Activated CD4-positive, alpha-beta T cell treated with anti-CD3 and anti-CD28 coated beads for 36 hours (primary cell): ENCODE results near the gene UROS. TPM values are rescaled to one million over a fixed set of nuclear protein-coding genes. Genes with fewer than 3 reads are reported as not detected.

Experiments used
- ATAC-seq: fragments of 200-7000 bp; cut with Tn5 transposase; one replicate; pipeline ENCODE4 v1.10.0; 2021; ENCODE audit warnings: mild to moderate bottlenecking, moderate library complexity
- CTCF ChIA-PET: fragments of 350-600 bp; sonication (Branson Sonifier 250); formaldehyde crosslinking; loops from one replicate; lab custom pipeline; 2021; ENCODE audit warnings: antibody characterized with exemption; lab: Charles Lee
- POLR2A ChIA-PET: fragments of 350-600 bp; sonication (Branson Sonifier 250); formaldehyde crosslinking; loops from one replicate; lab custom pipeline; 2021; ENCODE audit warnings: antibody characterized with exemption, inconsistent platforms; lab: Charles Lee
- DNase-seq: peaks from one replicate; pipeline ENCODE4 v3.0.0-alpha.2; 2020
- H3K27ac Mint-ChIP-seq: one replicate; pipeline ENCODE4 v1.8.0; 2021; ENCODE audit warnings: mixed read lengths
- H3K27me3 Mint-ChIP-seq: one replicate; pipeline ENCODE4 v1.8.0; 2021; ENCODE audit warnings: mixed read lengths
- H3K36me3 Mint-ChIP-seq: one replicate; pipeline ENCODE4 v1.8.0; 2021; ENCODE audit warnings: low read depth, mixed read lengths
- H3K4me1 Mint-ChIP-seq: one replicate; pipeline ENCODE4 v1.8.0; 2021; ENCODE audit warnings: mixed read lengths
- H3K4me3 Mint-ChIP-seq: one replicate; pipeline ENCODE4 v1.8.0; 2021; ENCODE audit warnings: mild to moderate bottlenecking, moderate library complexity, mixed read lengths
- H3K9me3 Mint-ChIP-seq: one replicate; pipeline ENCODE4 v1.8.0; 2021; ENCODE audit warnings: low read depth, mixed read lengths
- intact Hi-C, 2 experiments: fragments of 100-400 bp; cut with DNase I in 1 of 2; cut with micrococcal nuclease in 1 of 2; formaldehyde crosslinking; loops; one replicate each; pipeline versions ENCODE4 v1.14.2 to v1.15.1; 2022 to 2024; cut with DNase I, micrococcal nuclease
- total RNA-seq, 2 experiments: library from RNA; stranded (reverse); gene quantifications; one replicate each; pipeline ENCODE4 v1.2.3, GENCODE V29; 2021

Gene UROS
- total RNA-seq, 2 experiments from 2014 or later, result 37.3 to 39.6 TPM

DNA sequence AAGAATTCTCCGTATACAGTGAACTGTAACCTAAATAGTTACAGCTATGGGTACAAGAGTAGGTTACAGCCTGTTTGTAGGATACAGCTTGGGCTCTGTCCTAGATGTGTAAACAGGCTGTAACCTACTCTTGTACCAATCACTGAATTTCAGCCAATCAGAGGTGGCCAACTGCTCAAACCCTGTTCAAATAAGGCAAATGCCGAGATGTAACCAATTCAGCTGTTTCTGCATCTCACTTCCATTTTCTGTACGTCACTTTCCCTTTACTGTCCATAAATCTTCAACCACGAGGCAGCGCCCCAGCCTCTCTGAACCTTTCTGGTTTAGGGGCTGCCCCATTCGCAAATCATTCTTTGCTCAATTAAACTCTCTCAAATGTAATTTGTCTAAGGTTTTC lies 39.1 kb downstream of the UROS start:
- Mint-ChIP-seq H3K9me3 (no peaks in the 10 kb centered on the region), H3K36me3 (peaks cover 2% of the 10 kb centered on the region), H3K27ac (no peak overlapping the region), H3K4me1 (peaks cover 16% of the 10 kb centered on the region), H3K27me3 (no peaks in the 10 kb centered on the region), H3K4me3 (no peak overlapping the region)
- ATAC-seq (no peak), DNase-seq (no peak)
- ChIA-PET POLR2A (interaction anchor here (0.6 kb wide), 1 partner anchor 796 kb away, joined by 6 read pairs; no protein-coding TSS in a partner anchor), CTCF (no interaction called here)
- intact Hi-C loops, result no loop called here

DNA sequence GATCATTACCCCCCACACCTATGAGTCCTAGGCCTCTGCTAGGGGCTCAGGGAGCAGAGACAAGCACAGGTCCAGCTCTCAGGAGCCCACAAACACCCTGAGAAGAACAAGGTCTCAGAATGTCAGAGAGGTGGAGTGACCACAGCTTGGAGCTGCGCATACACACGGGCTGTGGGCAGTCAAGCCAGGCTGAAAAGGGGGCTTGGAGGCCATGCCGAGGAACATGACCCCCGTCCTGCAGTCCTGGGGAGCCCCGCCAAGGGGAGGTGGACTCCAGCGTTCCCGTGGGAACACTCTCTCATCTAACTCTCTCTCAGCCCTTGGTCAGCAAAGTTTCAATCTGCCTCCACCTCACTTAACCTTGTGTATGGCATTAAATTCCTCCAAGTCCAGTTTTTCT lies 39.6 kb downstream of the UROS start:
- ATAC-seq (no peak), DNase-seq (no peak)
- POLR2A ChIA-PET, result no interaction called here
- Mint-ChIP-seq H3K4me3 (no peak overlapping the region), H3K36me3 (peaks cover 2% of the 10 kb centered on the region), H3K9me3 (no peaks in the 10 kb centered on the region), H3K27ac (no peak overlapping the region), H3K4me1 (peaks cover 12% of the 10 kb centered on the region), H3K27me3 (no peaks in the 10 kb centered on the region)
- intact Hi-C loops, result no loop called here
- CTCF ChIA-PET, result no interaction called here

DNA sequence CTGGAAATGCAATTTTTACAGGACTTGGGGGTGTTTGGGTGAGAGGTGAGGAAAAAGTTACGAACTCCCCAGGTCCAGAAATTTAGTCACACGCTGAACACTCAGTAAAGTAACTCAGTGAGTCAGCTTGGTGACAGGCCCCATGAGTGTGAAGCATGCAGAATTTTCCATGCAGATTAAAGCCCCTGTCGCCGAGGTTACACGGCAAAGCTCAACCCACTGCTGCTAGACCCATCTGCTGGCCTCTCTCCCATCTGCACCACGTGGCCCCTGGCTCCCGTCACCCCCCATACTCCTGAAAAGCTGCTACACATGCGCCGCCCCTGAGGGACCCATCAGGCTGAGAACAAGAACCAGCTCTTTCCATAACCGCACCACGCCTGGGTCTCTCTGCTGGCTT lies 40.4 kb downstream of the UROS start:
- Mint-ChIP-seq H3K4me3 (no peak overlapping the region), H3K9me3 (no peaks in the 10 kb centered on the region)
- no peak for ATAC-seq

DNA sequence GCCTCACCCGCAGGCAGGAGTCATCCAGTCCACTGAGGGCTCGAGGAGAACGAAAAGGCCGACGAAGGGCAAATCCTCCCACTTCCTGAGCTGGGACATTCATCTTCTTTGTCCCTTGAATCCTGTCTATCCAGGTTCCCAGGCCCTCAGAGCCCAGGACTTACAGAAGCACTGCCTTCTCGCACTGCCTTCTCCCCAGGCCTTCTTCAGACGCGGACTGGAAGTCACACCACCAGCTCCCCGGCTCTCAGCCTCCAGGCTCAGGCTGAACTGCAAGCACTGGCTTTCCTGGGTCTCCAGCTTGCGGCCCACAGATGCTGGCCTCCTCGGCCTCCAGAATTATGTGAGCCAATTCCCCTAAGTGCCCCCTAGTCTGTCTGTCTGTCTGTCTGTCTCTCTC lies 41.0 kb downstream of the UROS start:
- peaks cover under 1% of the 10 kb centered on the region for H3K4me1 Mint-ChIP-seq
- no peaks in the 10 kb centered on the region for H3K9me3 Mint-ChIP-seq
- ChIA-PET POLR2A (no interaction called here), CTCF (no interaction called here)
- no peaks in the 10 kb centered on the region for H3K27me3 Mint-ChIP-seq
- H3K27ac Mint-ChIP-seq, result no peak overlapping the region
- no peaks in the 10 kb centered on the region for H3K36me3 Mint-ChIP-seq
- ATAC-seq, result no peak
- DNase-seq, result no peak
- intact Hi-C loops, result no loop called here
- H3K4me3 Mint-ChIP-seq, result no peak overlapping the region

More for the DNA sequence above, 40.4 kb downstream of the UROS start:
- Mint-ChIP-seq H3K36me3 (no peaks in the 10 kb centered on the region), H3K27ac (no peak overlapping the region), H3K27me3 (no peaks in the 10 kb centered on the region), H3K4me1 (peaks cover 4% of the 10 kb centered on the region)
- ChIA-PET POLR2A (no interaction called here), CTCF (no interaction called here)
- intact Hi-C loops, result no loop called here
- DNase-seq, result no peak

DNA sequence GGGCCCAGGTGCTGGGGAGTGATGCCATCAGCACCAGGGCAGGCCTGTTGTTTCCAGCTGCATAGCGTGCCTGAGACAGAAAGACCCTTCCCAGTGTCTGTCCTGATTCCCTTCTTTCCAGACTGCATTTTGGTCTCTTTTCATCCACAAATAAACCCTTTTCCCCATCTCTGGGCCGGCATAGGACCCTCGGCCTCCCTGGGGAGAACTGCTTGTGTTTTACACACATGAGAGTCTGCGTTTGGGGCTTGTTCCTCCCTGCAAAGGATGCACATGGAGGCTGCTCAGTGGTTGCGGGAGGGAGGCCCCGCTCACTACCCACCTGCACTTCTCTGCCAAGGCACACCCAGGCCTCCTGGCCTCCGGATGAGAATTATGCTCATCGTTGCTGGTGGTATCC lies 41.7 kb downstream of the UROS start:
- Mint-ChIP-seq H3K4me3 (no peak overlapping the region), H3K27me3 (no peaks in the 10 kb centered on the region), H3K4me1 (no peaks in the 10 kb centered on the region), H3K27ac (no peak overlapping the region), H3K36me3 (no peaks in the 10 kb centered on the region), H3K9me3 (no peaks in the 10 kb centered on the region)
- ChIA-PET CTCF (no interaction called here), POLR2A (no interaction called here)
- no peak for ATAC-seq
- intact Hi-C loops, result no loop called here
- DNase-seq, result no peak

DNA sequence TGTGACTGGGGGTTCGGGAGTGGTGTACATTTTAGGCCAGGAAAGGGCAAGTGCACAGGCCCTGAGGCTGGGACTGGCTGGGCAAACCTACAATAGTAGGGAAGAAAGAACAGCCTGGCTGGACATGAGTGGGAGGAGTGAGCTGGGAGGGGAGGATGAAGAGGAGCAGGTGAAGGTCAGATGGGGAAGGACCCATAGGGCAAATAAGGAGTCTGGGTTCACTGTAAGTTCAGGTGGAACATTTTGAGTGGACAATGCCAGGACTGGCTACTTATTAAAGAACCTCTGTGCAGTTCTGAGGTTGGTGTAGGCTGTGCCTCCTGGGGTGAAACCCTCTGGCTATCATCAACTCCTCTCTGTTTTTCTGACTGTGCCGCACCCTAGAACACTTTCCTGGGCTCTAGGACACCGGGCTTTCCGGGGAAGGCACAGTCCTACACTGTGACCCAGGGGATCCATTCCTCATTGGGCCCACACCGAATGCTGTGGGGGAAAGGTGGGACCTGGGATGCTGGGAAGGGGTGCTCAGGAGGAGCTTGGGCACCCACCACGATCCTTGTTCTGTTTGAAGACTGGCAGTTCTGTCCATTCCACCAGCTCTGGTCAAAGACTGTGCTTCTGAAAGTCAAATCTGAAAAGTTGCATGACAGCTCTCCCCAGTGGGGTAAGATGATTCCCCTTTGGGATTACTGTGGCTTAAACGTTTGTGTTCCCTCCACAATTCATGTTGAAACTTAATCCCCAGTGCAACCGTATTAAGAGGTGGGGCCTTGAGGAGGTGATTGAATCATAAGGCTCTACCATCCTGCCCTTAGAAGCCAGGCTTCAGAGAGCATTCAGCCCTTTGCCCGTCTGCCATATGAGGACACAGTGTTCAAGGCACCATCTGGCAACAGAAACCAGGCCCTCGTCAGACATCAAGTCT lies 43.4 kb downstream of the UROS start:
- no peak for DNase-seq
- no peaks in the 10 kb centered on the region for H3K27me3 Mint-ChIP-seq
- ChIA-PET POLR2A (no interaction called here), CTCF (no interaction called here)
- H3K4me1 Mint-ChIP-seq, result no peaks in the 10 kb centered on the region
- no peak overlapping the region for H3K4me3 Mint-ChIP-seq
- no peaks in the 10 kb centered on the region for H3K9me3 Mint-ChIP-seq
- intact Hi-C loops, result no loop called here
- H3K27ac Mint-ChIP-seq, result no peak overlapping the region
- ATAC-seq, result no peak
- H3K36me3 Mint-ChIP-seq, result no peaks in the 10 kb centered on the region

DNA sequence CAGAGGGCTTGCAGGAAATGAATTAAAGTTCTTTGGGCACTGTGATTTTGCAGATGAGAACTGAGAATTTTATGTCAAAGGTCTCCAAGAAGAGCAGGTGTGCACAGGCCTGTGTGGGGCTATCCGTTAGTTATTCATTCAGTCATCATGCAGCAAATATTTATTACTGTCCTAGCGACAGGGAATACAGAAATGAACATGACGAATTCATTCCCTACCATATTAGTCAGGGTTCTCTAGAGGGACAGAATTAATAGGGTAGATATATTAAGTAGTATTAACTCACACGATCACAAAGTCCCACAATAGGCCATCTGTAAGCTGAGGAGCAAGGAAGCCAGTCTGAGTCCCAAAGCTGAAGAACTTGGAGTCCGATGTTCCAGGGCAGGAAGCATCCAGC lies 44.5 kb downstream of the UROS start:
- no peaks in the 10 kb centered on the region for H3K36me3 Mint-ChIP-seq
- intact Hi-C loops, result no loop called here
- POLR2A ChIA-PET, result no interaction called here

DNA sequence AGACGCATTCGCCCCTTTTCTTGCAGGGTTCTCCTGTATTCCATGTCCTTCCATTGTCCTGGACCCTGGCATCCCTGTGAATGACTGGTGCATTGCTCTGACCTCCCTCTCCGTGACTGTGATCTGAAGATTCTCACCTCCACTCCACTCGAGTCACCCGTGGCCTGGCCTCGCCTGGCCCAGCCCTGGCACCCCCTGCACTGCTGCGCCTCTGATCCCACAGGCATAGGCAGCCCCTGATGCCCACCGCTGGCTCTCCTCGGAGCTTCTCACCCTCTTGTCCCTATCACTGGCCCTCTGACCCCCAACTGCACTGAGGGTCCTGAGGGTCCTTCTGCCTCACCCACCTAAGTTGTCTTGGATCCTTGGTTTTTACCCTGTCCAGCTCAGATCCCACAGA lies 45.3 kb downstream of the UROS start:
- intact Hi-C loops, result no loop called here
- POLR2A ChIA-PET, result no interaction called here
- no peaks in the 10 kb centered on the region for H3K27me3 Mint-ChIP-seq

More for the DNA sequence above, 44.5 kb downstream of the UROS start:
- H3K27ac Mint-ChIP-seq, result no peak overlapping the region
- H3K9me3 Mint-ChIP-seq, result no peaks in the 10 kb centered on the region
- DNase-seq (no peak), ATAC-seq (no peak)
- no peak overlapping the region for H3K4me3 Mint-ChIP-seq
- CTCF ChIA-PET, result no interaction called here
- H3K27me3 Mint-ChIP-seq, result no peaks in the 10 kb centered on the region
- no peaks in the 10 kb centered on the region for H3K4me1 Mint-ChIP-seq

DNA sequence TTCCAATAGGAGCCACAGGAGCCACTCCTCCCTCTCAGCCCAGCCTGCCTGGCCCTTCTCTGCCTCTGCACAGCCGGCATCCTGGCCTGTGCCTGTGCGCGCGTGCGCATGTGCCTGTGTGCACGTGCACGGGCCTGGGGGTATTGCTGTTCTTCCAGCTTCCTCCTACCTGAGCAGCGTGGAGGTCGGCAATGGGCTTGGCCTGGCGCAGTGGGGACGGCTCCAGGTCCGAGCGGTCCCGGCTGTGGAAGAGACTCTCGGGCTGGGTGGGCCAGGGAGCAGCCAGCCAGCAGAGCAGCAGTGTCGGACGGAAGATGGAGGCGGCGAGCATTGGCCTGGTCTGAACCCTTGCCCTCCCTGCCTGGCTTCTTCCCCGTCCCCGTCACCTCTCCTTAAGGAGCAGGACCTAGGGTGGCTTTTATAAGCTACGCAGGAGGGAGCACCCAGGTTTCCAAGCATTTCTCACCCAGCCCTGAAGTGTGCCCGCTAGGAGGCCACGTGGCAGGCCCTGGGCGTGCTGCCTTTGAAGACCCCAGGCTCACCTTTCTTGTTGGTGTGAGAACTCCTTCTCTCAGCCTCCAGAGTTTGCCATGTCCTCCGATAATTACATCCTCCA lies 47.5 kb downstream of the UROS start, which contains the start of gene MMP21:
Gene MMP21 (minus strand): TSS at position 331 of the 616 bp plus-strand sequence. CDS start 0 bp downstream, at position 331.
- intact Hi-C loops, result no loop called here
- Mint-ChIP-seq H3K4me1 (no peaks in the 10 kb centered on the region), H3K9me3 (no peaks in the 10 kb centered on the region), H3K4me3 (no peak within 1 kb of the TSS), H3K27ac (no peak within 1 kb of the TSS), H3K27me3 (no peaks in the 10 kb centered on the region), H3K36me3 (no peaks in the 10 kb centered on the region)
- ATAC-seq, result no peak
- DNase-seq, result no peak
- CTCF ChIA-PET, result no interaction called here
- POLR2A ChIA-PET, result no interaction called here

More for the DNA sequence above, 45.3 kb downstream of the UROS start:
- CTCF ChIA-PET, result no interaction called here
- Mint-ChIP-seq H3K36me3 (no peaks in the 10 kb centered on the region), H3K4me1 (no peaks in the 10 kb centered on the region), H3K9me3 (no peaks in the 10 kb centered on the region), H3K4me3 (no peak overlapping the region), H3K27ac (no peak overlapping the region)
- ATAC-seq, result no peak
- no peak for DNase-seq

DNA sequence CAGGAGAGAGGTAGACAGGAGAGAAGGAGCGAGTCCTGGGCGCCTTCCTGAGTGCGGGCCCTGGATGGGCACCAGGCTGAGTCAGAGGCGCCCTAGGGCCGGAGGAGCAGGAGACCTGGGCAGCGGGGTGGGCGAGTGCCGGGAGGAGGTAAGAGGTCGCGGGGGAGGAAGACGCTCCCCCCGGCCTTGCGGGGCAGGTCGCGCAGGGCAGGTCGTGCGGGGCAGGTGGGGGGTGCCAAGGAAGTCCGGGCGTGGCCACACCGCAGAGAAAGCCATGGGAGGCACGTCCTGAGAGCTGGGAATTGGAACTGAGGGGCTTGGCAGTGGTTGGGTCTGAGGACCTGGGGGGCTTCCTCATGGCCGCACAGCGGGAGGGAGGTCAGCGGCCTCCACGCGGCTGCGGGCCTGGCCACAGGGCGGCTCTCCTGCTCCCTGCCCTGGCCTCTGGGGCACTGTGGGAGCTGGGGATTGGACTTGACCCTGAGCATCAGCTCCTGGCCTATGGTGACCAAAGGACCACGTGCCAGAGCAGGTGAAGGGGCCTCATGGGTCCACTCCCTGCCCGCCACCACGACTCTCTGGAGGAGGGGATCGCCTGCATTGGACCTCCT lies 48.4 kb downstream of the UROS start:
- POLR2A ChIA-PET, result no interaction called here

DNA sequence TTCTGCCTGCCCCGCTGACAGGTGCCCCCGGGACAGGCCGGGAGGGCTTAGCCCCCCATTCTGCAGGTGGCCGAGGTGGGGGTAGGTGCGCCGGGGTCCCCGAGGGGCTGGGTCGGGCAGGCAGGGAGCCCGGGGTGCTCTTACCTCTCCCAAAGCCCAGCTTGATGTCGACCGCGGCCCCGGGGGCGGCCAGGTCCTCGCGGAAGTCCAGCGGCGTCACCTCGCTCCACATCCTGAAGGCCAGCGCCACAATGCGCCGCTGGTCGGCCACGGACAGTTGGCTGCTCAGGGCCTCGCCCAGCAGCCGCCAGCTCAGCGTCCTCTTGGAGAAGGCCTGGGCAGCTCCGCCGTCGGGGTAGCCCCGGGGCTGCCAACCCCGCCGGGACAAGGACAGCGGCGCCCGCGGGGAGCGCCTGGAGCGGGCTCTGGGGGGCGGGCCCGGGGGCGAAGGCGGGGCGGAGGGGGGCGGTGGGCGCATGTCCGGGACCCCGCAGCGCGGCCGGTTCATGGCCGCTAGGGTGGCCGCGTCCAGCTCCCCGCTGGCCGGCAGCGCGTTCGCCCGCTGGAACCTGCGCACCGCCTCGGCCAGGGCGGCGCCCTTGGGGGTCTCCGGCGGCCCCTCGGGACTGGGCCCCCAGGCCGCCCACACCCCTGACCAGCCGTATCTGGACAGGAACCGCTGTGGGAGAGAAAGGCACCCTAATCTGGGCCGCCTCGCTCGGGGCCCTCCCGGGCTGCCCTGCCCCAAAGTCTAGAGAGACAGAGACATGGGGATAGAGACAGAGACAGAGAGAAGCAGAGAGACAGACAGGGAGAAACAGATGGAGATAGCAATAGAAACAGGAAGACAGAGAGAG lies 49.1 kb downstream of the UROS start:
- ChIA-PET CTCF (no interaction called here), POLR2A (no interaction called here)
- Mint-ChIP-seq H3K36me3 (peaks cover 4% of the 10 kb centered on the region), H3K27me3 (no peaks in the 10 kb centered on the region), H3K4me3 (no peak overlapping the region), H3K4me1 (no peaks in the 10 kb centered on the region), H3K27ac (no peak overlapping the region), H3K9me3 (no peaks in the 10 kb centered on the region)
- ATAC-seq (no peak), DNase-seq (no peak)
- intact Hi-C loops, result no loop called here

More for the DNA sequence above, 48.4 kb downstream of the UROS start:
- H3K9me3 Mint-ChIP-seq, result no peaks in the 10 kb centered on the region
- intact Hi-C loops, result no loop called here
- DNase-seq (no peak), ATAC-seq (no peak)
- no peaks in the 10 kb centered on the region for H3K4me1 Mint-ChIP-seq
- CTCF ChIA-PET, result no interaction called here
- no peaks in the 10 kb centered on the region for H3K27me3 Mint-ChIP-seq
- H3K36me3 Mint-ChIP-seq, result no peaks in the 10 kb centered on the region
- H3K4me3 Mint-ChIP-seq, result no peak overlapping the region
- no peak overlapping the region for H3K27ac Mint-ChIP-seq
